Duodenal mucosa (tissue), 2 donors: ENCODE data around the gene RAB6B.

Experiments used
- H3K27ac ChIP-seq: one replicate; pipeline ENCODE4 v1.7.0; 2013; ENCODE audit warnings: low read depth, low read length
- H3K27me3 ChIP-seq, 2 donors: one replicate each; pipeline ENCODE4 v1.7.0; 2013; ENCODE audit warnings: low read length in 2 of 2, control low read depth in 1 of 2; ENCODE audit not compliant: insufficient read depth in 2 of 2, control insufficient read depth in 1 of 2
- H3K36me3 ChIP-seq, 2 donors: one replicate each; pipeline ENCODE4 v1.7.0; 2013; ENCODE audit warnings: low read length in 2 of 2, control low read depth in 1 of 2; ENCODE audit not compliant: insufficient read depth in 2 of 2, control insufficient read depth in 1 of 2
- H3K4me1 ChIP-seq, 2 donors: one replicate each; pipeline ENCODE4 v1.7.0; 2013; ENCODE audit warnings: low read length in 2 of 2, control low read depth in 1 of 2; ENCODE audit not compliant: insufficient read depth in 2 of 2, control insufficient read depth in 1 of 2
- H3K4me3 ChIP-seq, 2 donors: one replicate each; pipeline ENCODE4 v1.7.0; 2013; ENCODE audit warnings: low read length in 2 of 2, low read depth in 1 of 2
- H3K9ac ChIP-seq, 2 donors: one replicate each; pipeline ENCODE4 v1.7.0; 2013; ENCODE audit warnings: low read length in 2 of 2, low read depth in 1 of 2
- H3K9me3 ChIP-seq, 2 donors: one replicate each; pipeline ENCODE4 v1.7.0; 2013; ENCODE audit warnings: low read length in 2 of 2, control low read depth in 1 of 2; ENCODE audit not compliant: control insufficient read depth in 1 of 2

RAB6B gene

DNA sequence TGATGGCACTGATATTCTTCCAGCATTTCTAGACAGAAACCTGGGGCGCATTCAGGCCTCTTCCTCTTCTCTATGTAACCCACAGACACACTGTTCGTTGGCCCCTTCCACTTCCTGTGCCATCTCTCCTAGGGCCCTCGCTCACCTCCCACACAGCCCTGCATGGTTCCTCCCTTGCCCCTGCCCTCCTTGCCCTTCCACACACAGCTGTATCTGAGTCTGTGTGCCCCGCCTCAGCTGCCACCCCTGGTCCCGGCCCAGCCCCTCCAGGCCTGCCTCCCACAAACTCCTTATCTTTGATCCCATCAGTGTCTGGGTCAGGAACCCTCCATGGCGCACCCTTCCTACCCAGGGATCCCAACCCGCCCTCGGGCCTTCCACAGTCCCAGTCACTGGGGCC, 37.9 kb downstream of the RAB6B start:
- Histone ChIP-seq H3K27me3 (no peaks in the 10 kb centered on the region), H3K27ac (no peak overlapping the region), H3K9me3 (no peaks in the 10 kb centered on the region), H3K4me3 (no peak overlapping the region), H3K36me3 (no peaks in the 10 kb centered on the region), H3K4me1 (no peaks in the 10 kb centered on the region), H3K9ac (no peak overlapping the region)

GRCh38 chr3:133856316-133856715, 39.4 kb downstream of the RAB6B start:
- Histone ChIP-seq H3K9me3 (no peaks in the 10 kb centered on the region), H3K27me3 (no peaks in the 10 kb centered on the region), H3K27ac (no peak overlapping the region), H3K36me3 (no peaks in the 10 kb centered on the region), H3K9ac (no peak overlapping the region), H3K4me1 (no peaks in the 10 kb centered on the region), H3K4me3 (no peak overlapping the region)

DNA sequence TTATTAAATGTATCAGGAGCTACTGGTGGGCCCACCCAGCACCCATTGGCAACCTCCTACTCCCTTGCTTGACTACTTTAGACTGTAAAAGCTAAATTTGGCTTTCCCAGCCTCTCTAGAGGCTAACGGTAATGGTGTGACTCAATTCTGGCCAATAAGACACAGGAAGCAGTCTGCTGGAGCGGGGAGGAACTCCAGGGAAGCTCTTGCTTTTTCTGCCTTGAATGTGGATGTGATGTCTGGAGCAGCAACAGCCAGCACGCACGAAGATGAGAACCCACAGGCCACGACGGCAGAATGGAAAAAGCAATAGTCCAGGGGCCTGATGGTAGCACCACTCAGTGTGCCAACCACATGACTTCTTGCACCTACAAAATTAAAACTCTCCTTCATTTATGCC, 39.9 kb downstream of the RAB6B start:
- Histone ChIP-seq H3K4me3 (no peak overlapping the region), H3K4me1 (no peaks in the 10 kb centered on the region), H3K36me3 (no peaks in the 10 kb centered on the region), H3K27me3 (no peaks in the 10 kb centered on the region), H3K9ac (no peak overlapping the region), H3K9me3 (no peaks in the 10 kb centered on the region), H3K27ac (no peak overlapping the region)

DNA sequence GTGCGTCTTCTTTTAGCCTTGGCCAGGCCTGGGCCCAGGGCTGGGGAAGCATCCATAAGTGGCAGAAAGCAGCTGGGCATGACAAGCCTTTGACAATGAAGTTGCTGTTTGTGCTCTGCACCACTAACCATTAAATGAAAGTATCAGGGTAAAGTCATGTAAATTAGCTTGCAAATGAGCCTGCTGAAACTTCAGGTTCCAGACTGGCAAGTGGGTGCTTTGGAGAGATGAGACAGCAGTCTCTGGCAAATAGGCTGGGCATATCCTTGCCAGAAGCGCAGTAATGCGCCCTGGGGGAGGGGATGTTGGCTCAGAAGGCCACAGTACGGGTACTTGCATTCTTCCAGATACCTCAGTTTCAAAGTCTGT, 40.7 kb downstream of the RAB6B start:
- no peaks in the 10 kb centered on the region for H3K36me3 ChIP-seq
- H3K4me3 ChIP-seq, result no peak overlapping the region
- no peak overlapping the region for H3K27ac ChIP-seq

DNA sequence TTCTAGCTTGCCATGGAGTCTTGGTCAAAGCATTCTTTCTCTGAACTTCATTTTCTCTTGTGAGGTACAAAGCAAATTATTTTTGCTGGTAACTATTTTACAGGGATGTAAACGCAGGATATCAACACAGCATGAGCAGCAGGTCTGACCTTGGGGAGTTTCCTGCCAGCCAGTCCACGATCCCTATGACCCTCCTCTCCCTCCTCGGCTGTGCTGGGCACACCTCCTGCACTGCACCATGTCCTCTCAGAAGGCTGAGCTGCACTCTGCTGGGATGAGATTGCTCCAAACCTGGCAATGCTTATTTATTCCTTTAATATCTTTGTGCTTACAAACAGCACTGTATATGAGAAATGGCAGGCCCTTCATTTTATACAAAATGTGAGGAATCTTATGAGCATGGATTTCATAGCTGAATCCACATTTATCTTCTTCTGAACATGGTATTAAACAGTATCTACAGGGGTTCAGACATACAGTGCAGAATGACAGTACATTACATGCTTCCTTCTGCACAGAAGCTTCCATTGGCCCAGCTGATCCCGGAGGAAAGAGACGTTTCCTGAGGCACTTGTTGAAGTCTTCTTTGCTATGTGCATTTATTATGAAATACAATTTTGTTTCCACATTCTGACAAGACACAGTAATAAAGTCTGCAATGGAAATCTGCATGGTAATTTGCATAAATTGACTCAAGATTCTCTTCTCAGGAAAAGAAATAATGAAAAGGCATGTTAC, 41.2 kb downstream of the RAB6B start:
- H3K9ac ChIP-seq, result no peak overlapping the region

More for the DNA sequence above, 40.7 kb downstream of the RAB6B start:
- H3K9me3 ChIP-seq, result no peaks in the 10 kb centered on the region
- no peak overlapping the region for H3K9ac ChIP-seq
- H3K27me3 ChIP-seq, result no peaks in the 10 kb centered on the region
- H3K4me1 ChIP-seq, result no peaks in the 10 kb centered on the region

GRCh38 chr3:133853925-133854227, 41.8 kb downstream of the RAB6B start:
- H3K9ac ChIP-seq, result no peak overlapping the region
- no peaks in the 10 kb centered on the region for H3K9me3 ChIP-seq
- no peaks in the 10 kb centered on the region for H3K4me1 ChIP-seq
- no peak overlapping the region for H3K4me3 ChIP-seq
- no peaks in the 10 kb centered on the region for H3K27me3 ChIP-seq
- H3K27ac ChIP-seq, result no peak overlapping the region
- H3K36me3 ChIP-seq, result no peaks in the 10 kb centered on the region

More for the DNA sequence above, 41.2 kb downstream of the RAB6B start:
- Histone ChIP-seq H3K4me1 (no peaks in the 10 kb centered on the region), H3K9me3 (no peaks in the 10 kb centered on the region), H3K27ac (no peak overlapping the region), H3K4me3 (no peak overlapping the region), H3K36me3 (no peaks in the 10 kb centered on the region), H3K27me3 (no peaks in the 10 kb centered on the region)

- no peak overlapping the region for H3K4me3 ChIP-seq
- H3K4me1 ChIP-seq, result no peaks in the 10 kb centered on the region
- H3K27me3 ChIP-seq, result no peaks in the 10 kb centered on the region
- no peak overlapping the region for H3K27ac ChIP-seq
- H3K9ac ChIP-seq, result no peak overlapping the region
- no peaks in the 10 kb centered on the region for H3K9me3 ChIP-seq
- no peaks in the 10 kb centered on the region for H3K36me3 ChIP-seq
These were observed 42.4 kb downstream of the RAB6B start for GRCh38 chr3:133853063-133853924.

- Histone ChIP-seq H3K36me3 (no peaks in the 10 kb centered on the region), H3K4me3 (no peak overlapping the region), H3K27ac (no peak overlapping the region), H3K9me3 (no peaks in the 10 kb centered on the region), H3K27me3 (no peaks in the 10 kb centered on the region), H3K9ac (no peak overlapping the region), H3K4me1 (no peaks in the 10 kb centered on the region)
These were observed 43.8 kb downstream of the RAB6B start for GRCh38 chr3:133851931-133852330.

DNA sequence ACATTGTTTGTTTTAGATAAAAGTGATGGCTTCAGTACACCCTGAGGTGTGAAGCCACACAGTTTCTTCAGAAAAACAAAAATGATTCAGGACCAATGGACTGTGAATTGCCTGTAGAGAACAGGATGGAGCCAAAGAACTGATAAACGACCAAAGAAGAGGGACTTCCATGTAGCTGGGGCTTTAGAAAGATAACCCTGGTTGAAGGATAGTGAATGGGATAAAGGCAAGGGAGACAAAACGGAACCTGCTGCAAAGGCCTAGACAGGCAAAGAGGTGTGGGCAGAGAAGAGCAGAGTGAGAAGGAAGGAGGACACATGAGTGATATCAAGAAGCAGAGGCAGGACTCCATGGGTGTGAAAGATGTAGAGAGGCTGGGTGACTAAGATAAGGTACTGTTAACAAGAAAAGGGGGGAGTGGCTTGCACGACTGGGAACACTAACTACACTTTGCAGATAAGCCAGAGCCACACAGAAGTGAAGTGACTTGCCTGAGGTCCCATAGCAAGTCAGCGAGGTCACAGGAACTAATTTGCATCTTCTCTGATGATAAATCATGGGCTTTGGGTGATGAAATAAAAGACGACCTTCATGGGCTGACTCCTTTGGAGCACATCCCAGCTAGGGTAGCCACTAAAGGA, 44.3 kb downstream of the RAB6B start:
- Histone ChIP-seq H3K9me3 (no peaks in the 10 kb centered on the region), H3K27ac (no peak overlapping the region), H3K9ac (no peak overlapping the region), H3K36me3 (no peaks in the 10 kb centered on the region), H3K27me3 (no peaks in the 10 kb centered on the region), H3K4me1 (no peaks in the 10 kb centered on the region), H3K4me3 (no peak overlapping the region)

- no peak overlapping the region for H3K27ac ChIP-seq
- no peaks in the 10 kb centered on the region for H3K9me3 ChIP-seq
- H3K4me3 ChIP-seq, result no peak overlapping the region
- H3K27me3 ChIP-seq, result no peaks in the 10 kb centered on the region
- H3K9ac ChIP-seq, result no peak overlapping the region
- no peaks in the 10 kb centered on the region for H3K36me3 ChIP-seq
- H3K4me1 ChIP-seq, result no peaks in the 10 kb centered on the region
These were observed 45.6 kb downstream of the RAB6B start for GRCh38 chr3:133850034-133850433.
